AG04450 (cell line): ENCODE data around the gene DUSP21. TPM values are rescaled to one million over a fixed set of nuclear protein-coding genes. Genes with fewer than 3 reads are reported as not detected.

ENCODE experiments used
- polyA plus RNA-seq: library from polyadenylated mRNA; depleted of rRNA; stranded (reverse); fragments of >200 nt; gene quantifications from 2 replicates; pipeline ENCODE4 v1.2.3, GENCODE V29; 2011; rRNA removed

DUSP21 gene
- polyA plus RNA-seq, 1 experiment, result not detected

Other genes with a start within 250 kb of the DUSP21 start
- 9.4 and 9.9 TPM in 2 replicates for gene KDM6A, start 29.2 kb downstream of the DUSP21 start, polyA plus RNA-seq